Sigmoid colon (tissue), 4 donors: ENCODE results near the gene VWA5A.

Source experiments
- CTCF ChIP-seq, 4 experiments: fragments of 450-650 bp in 3 of 4; fragments of 200-600 bp in 1 of 4; IDR thresholded peaks; one replicate each; pipeline ENCODE4 v1.5.1; 2016 to 2019; ENCODE audit warnings: antibody characterized with exemption in 4 of 4, mild to moderate bottlenecking in 3 of 4, moderate library complexity in 2 of 4
- EP300 ChIP-seq, 4 donors: sonication (generic); formaldehyde crosslinking; IDR thresholded peaks; one replicate each; pipeline ENCODE4 v1.6.1; 2017; ENCODE audit warnings: antibody characterized with exemption in 4 of 4
- POLR2A ChIP-seq, 2 donors: fragments of 450-650 bp; IDR thresholded peaks; one replicate each; pipeline ENCODE4 v1.6.1; 2016; ENCODE audit warnings: antibody characterized with exemption in 2 of 2, mild to moderate bottlenecking in 2 of 2, moderate library complexity in 2 of 2
- POLR2AphosphoS5 ChIP-seq, 4 donors: sonication (generic); formaldehyde crosslinking; IDR thresholded peaks; one replicate each; pipeline ENCODE4 v1.6.1; 2017; ENCODE audit warnings: antibody characterized with exemption in 4 of 4

GRCh38 chr11:124179310-124179709 is 64.1 kb downstream of the VWA5A start:
- TF ChIP-seq CTCF (IDR thresholded peaks at IDR 0.05) (no peak), POLR2AphosphoS5 (IDR thresholded peaks at IDR 0.05) (no peak), EP300 (IDR thresholded peaks at IDR 0.05) (no peak), POLR2A (IDR thresholded peaks at IDR 0.05) (no peak)
